K562 (cell line): Measurements from ENCODE around the gene ADAMTS2. TPM values are rescaled to one million over a fixed set of nuclear protein-coding genes. Genes with fewer than 3 reads are reported as not detected.

Source experiments
- ATAC-seq: fragments of 200-7000 bp; cut with Tn5 transposase; 3 replicates; pipeline ENCODE4 v1.9.1; 2020; ENCODE audit warnings: moderate library complexity
- BruUV-seq: library from RNA; stranded (reverse); fragments of 400-500 nt; replicated peaks from 2 replicates; lab custom pipeline; 2021; lab: Mats Ljungman, UMichigan
- CTCF ChIA-PET: fragments of 300-600 bp; formaldehyde crosslinking; extraction: SDS; loops from one replicate; lab custom pipeline; 2021; ENCODE audit warnings: low intra/inter-chr PET ratio; lab: Yijun Ruan, JAX
- POLR2A ChIA-PET: fragments of 300-600, 350-650 bp; sonication (Branson Sonifier 250); formaldehyde crosslinking; extraction: SDS; loops from one replicate; lab custom pipeline; 2021; ENCODE audit warnings: antibody characterized with exemption, inconsistent platforms; lab: Yijun Ruan, JAX
- DNase-seq, 4 experiments: peaks; one replicate each; pipeline versions ENCODE4 v3.0.0 to v3.0.0-alpha.2; 2011 to 2018; ENCODE audit warnings: low spot score in 3 of 4, mixed read lengths in 3 of 4; ENCODE audit errors: extremely low read depth in 1 of 4
- FAIRE-seq: peaks from 2 replicates; lab custom pipeline; 2011; peaks lifted over from hg19 to GRCh38; lab: Jason Lieb, UNC
- H2AFZ ChIP-seq: 2 replicates; pipeline ENCODE4 v1.6.0; 2011; ENCODE audit warnings: low read depth, low read length, control low read depth, inconsistent platforms
- H3K27ac ChIP-seq: fragments of 200-600 bp; 3 replicates; pipeline ENCODE4 v1.8.0; 2011; ENCODE audit warnings: low read depth, mild to moderate bottlenecking, control low read depth, inconsistent platforms, low read length, moderate library complexity, mixed read lengths; ENCODE audit errors: extremely low read depth
- H3K27me3 ChIP-seq, 2 experiments: fragments of 300-600 bp in 1 of 2; 2 replicates in 1 of 2; 3 replicates in 1 of 2; pipeline versions ENCODE4 v1.6.0 to v1.8.0; 2011; ENCODE audit warnings: inconsistent platforms in 2 of 2, low read length in 2 of 2, mild to moderate bottlenecking in 1 of 2, mixed read lengths in 1 of 2, moderate library complexity in 1 of 2; ENCODE audit not compliant: control insufficient read depth in 2 of 2, insufficient read depth in 2 of 2
- H3K36me3 ChIP-seq: fragments of 300-600 bp; 3 replicates; pipeline ENCODE4 v1.8.0; 2011; ENCODE audit warnings: mild to moderate bottlenecking, low read length, inconsistent platforms; ENCODE audit not compliant: control insufficient read depth, insufficient read depth
- H3K4me1 ChIP-seq, 2 experiments: fragments of 200-600 bp in 1 of 2; replicated peaks in 1 of 2; 2 replicates in 1 of 2; 3 replicates in 1 of 2; pipeline versions ENCODE4 v1.5.1 to v1.8.0; 2011; ENCODE audit warnings: inconsistent platforms in 2 of 2, low read length in 2 of 2, mild to moderate bottlenecking in 1 of 2, mixed read lengths in 1 of 2, moderate library complexity in 1 of 2; ENCODE audit not compliant: control insufficient read depth in 2 of 2, insufficient read depth in 2 of 2
- H3K4me2 ChIP-seq: 2 replicates; pipeline ENCODE4 v1.6.1; 2011; ENCODE audit warnings: low read length, control low read depth, inconsistent platforms, mixed read lengths; ENCODE audit not compliant: insufficient read depth
- H3K4me3 ChIP-seq: fragments of 200-600 bp; sonication (generic), shearing (Covaris generic); 2 replicates; pipeline ENCODE4 v1.5.1; 2016; ENCODE audit warnings: control low read depth, inconsistent platforms
- H3K79me2 ChIP-seq: fragments of 200-600 bp; 3 replicates; pipeline ENCODE4 v1.8.0; 2011; ENCODE audit warnings: low read length, inconsistent platforms; ENCODE audit not compliant: control insufficient read depth, insufficient read depth
- H3K9ac ChIP-seq, 2 experiments: 2 replicates each; pipeline versions ENCODE4 v1.6.0 to v1.6.1; 2011; ENCODE audit warnings: low read depth in 2 of 2, low read length in 2 of 2, control low read depth in 1 of 2, inconsistent platforms in 1 of 2, mild to moderate bottlenecking in 1 of 2, mixed read lengths in 1 of 2; ENCODE audit not compliant: insufficient read depth in 1 of 2
- H3K9me1 ChIP-seq: one replicate; pipeline ENCODE4 v1.6.0; 2011; ENCODE audit warnings: inconsistent platforms, mild to moderate bottlenecking, low read length, moderate library complexity; ENCODE audit not compliant: control insufficient read depth, insufficient read depth
- H3K9me3 ChIP-seq: replicated peaks from 2 replicates; pipeline ENCODE4 v1.5.1; 2011; ENCODE audit warnings: low read depth, low read length, inconsistent platforms; ENCODE audit not compliant: control insufficient read depth, insufficient read depth
- H4K20me1 ChIP-seq: replicated peaks from 2 replicates; pipeline ENCODE4 v1.6.1; 2011; ENCODE audit warnings: low read length, inconsistent platforms, mixed read lengths; ENCODE audit not compliant: control insufficient read depth, insufficient read depth
- BRD4 ChIP-seq: fragments of 200-600 bp; sonication (generic); IDR thresholded peaks from 2 replicates; pipeline ENCODE4 v1.6.1; 2017; ENCODE audit warnings: inconsistent platforms
- KAT7 ChIP-seq: sonication (generic); formaldehyde crosslinking; IDR thresholded peaks from 2 replicates; pipeline ENCODE4 v1.8.0; 2022; ENCODE audit warnings: missing genetic modification reagents, mild to moderate bottlenecking, borderline replicate concordance
- PHB ChIP-seq: fragments of 250-450 bp; sonication (Bioruptor Pico); IDR thresholded peaks from 2 replicates; pipeline ENCODE4 v1.5.0; 2021
- RAD21 ChIP-seq, 2 experiments: fragments of 250-450 bp in 1 of 2; fragments of 450-650 bp in 1 of 2; sonication (Bioruptor Pico) in 1 of 2; formaldehyde crosslinking in 1 of 2; IDR thresholded peaks in 1 of 2; conservative IDR thresholded peaks in 1 of 2; 2 replicates each; pipeline versions ENCODE4 v1.4.0 to v1.8.0; 2020 to 2022; ENCODE audit warnings: mild to moderate bottlenecking in 2 of 2, moderate library complexity in 1 of 2
- SRSF7 ChIP-seq: fragments of 200-400 bp; formaldehyde crosslinking; optimal IDR thresholded peaks from 2 replicates; pipeline ENCODE3; 2017; ENCODE audit warnings: mild to moderate bottlenecking, low read depth, low read length
- ZC3H11A ChIP-seq: IDR thresholded peaks from 2 replicates; pipeline ENCODE4 v1.6.1; 2012; ENCODE audit warnings: low read depth, low read length, improper control_type of control experiment
- ZFPM2 ChIP-seq: fragments of 250-450 bp; sonication (Bioruptor Pico); IDR thresholded peaks from 2 replicates; pipeline ENCODE4 v1.5.1; 2022; ENCODE audit warnings: mild to moderate bottlenecking
- ZNF12 ChIP-seq: sonication (generic); formaldehyde crosslinking; IDR thresholded peaks from 2 replicates; pipeline ENCODE4 v1.4.0; 2020; ENCODE audit warnings: mild to moderate bottlenecking, missing genetic modification reagents
- ZNF140 ChIP-seq: fragments of 250-450 bp; sonication (Bioruptor Pico); IDR thresholded peaks from 2 replicates; pipeline ENCODE4 v1.8.0; 2021; ENCODE audit warnings: moderate library complexity, mild to moderate bottlenecking, inconsistent platforms
- ZSCAN29 ChIP-seq: fragments of 450-650 bp; IDR thresholded peaks from 2 replicates; pipeline ENCODE4 v1.6.1; 2017
- WGBS: fragments of 100-300 bp; shearing (Covaris generic); methylation state at CpG from one replicate; pipeline ENCODE4 v1.1.6; 2016; ENCODE audit warnings: low coverage, mixed read lengths; ENCODE audit not compliant: insufficient coverage; ENCODE audit errors: missing lambda C conversion rate; 5-methylcytosine and 5-hydroxymethylcytosine counted together
- in situ Hi-C: fragments of 300-500 bp; cut with MboI; formaldehyde crosslinking; loops from 4 replicates; pipeline ENCODE4 v1.15.0; 2018; ENCODE audit warnings: inconsistent platforms, mixed read lengths
- intact Hi-C: fragments of 100-400 bp; cut with micrococcal nuclease; formaldehyde crosslinking; loops from 2 replicates; pipeline ENCODE4 v1.14.2; 2022
- polyA plus RNA-seq, 8 experiments: library from polyadenylated mRNA; depleted of rRNA in 4 of 8; stranded (reverse) in 5 of 8; unstranded in 3 of 8; fragments of >200 nt; fragmentation: Nextera tagmentation in 2 of 8; fragmentation: Illumina TruSeq in 1 of 8; extraction: Ambion mirVana in 2 of 8; extraction: Trizol in 1 of 8; gene quantifications; 2 replicates each; pipeline versions ENCODE4 v1.2.1 to v1.2.3, GENCODE V29; 2011 to 2014; ENCODE audit warnings: inconsistent platforms in 1 of 8, missing spikeins in 1 of 8
- total RNA-seq, 7 experiments: library from RNA; depleted of rRNA in 6 of 7; stranded (reverse); fragments of >200 nt in 6 of 7; fragmentation: Illumina TruSeq in 2 of 7; extraction: Trizol in 2 of 7; gene quantifications; 2 replicates each; pipeline versions ENCODE4 v1.2.1 to v1.2.3, GENCODE V29; 2011 to 2021; ENCODE audit warnings: low replicate concordance in 1 of 7
- TF ChIP-seq, protein P1 (sequence below): fragments of 250-450 bp; sonication (Bioruptor Pico); IDR thresholded peaks from 2 replicates; pipeline ENCODE4 v1.8.0; 2021; ENCODE audit warnings: mild to moderate bottlenecking, moderate library complexity
- TF ChIP-seq, protein P2 (sequence below): fragments of 450-650 bp; IDR thresholded peaks from 2 replicates; pipeline ENCODE4 v1.7.0; 2016; ENCODE audit warnings: borderline replicate concordance
- TF ChIP-seq, protein P3 (sequence below): fragments of 250-450 bp; sonication (Bioruptor Pico); IDR thresholded peaks from 2 replicates; pipeline ENCODE4 v1.9.0; 2021; ENCODE audit warnings: mild to moderate bottlenecking, inconsistent platforms

Gene ADAMTS2
- total and polyA plus RNA-seq, 9 of the 15 experiments (the other 6 are each of a cell fraction or from before 2014, with no cell fraction given) = not detected

DNA sequence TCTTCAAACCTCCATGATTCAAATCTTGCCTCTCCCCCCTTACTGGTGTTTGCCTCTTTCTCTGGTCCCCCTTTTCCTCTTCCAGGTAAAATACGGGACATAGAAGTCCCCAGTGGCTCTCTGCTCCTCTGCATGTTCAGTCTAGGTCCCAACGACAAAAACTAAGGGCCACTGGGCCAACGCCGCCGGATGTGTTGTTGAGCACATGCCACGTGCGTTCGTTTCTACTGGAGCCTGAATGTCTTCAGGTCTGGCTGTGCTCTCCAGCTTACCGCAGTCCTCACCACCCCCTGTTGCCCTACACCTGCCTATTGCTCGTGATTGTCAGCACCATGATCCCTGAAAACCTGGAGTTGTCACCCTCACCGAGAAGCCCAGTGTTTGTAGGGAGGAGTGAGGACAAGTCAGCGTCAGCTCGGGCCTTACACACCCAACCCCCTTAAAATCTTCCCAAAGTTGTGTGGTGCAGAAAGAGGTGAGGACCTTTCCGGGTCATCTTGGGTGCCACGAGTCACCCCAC, 2.8 kb upstream of the ADAMTS2 start:
- no peak overlapping the region for H3K4me3 ChIP-seq
- TF ChIP-seq, protein P1, sequence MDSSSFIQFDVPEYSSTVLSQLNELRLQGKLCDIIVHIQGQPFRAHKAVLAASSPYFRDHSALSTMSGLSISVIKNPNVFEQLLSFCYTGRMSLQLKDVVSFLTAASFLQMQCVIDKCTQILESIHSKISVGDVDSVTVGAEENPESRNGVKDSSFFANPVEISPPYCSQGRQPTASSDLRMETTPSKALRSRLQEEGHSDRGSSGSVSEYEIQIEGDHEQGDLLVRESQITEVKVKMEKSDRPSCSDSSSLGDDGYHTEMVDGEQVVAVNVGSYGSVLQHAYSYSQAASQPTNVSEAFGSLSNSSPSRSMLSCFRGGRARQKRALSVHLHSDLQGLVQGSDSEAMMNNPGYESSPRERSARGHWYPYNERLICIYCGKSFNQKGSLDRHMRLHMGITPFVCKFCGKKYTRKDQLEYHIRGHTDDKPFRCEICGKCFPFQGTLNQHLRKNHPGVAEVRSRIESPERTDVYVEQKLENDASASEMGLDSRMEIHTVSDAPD (CRISPR knock-in tag) = no peak
- TF ChIP-seq ZFPM2 (CRISPR knock-in tag) (no peak), ZNF12 (CRISPR knock-in tag) (no peak), ZNF140 (CRISPR knock-in tag) (no peak), ZC3H11A (no peak), KAT7 (CRISPR knock-in tag) (no peak), SRSF7 (no peak), ZSCAN29 (no peak), RAD21 (CRISPR knock-in tag; conservative IDR thresholded peaks at IDR 0.05 in 1 of 2, IDR thresholded peaks at IDR 0.05 in 1 of 2) (no peak), BRD4 (no peak), PHB (no peak)
- TF ChIP-seq, protein P2, sequence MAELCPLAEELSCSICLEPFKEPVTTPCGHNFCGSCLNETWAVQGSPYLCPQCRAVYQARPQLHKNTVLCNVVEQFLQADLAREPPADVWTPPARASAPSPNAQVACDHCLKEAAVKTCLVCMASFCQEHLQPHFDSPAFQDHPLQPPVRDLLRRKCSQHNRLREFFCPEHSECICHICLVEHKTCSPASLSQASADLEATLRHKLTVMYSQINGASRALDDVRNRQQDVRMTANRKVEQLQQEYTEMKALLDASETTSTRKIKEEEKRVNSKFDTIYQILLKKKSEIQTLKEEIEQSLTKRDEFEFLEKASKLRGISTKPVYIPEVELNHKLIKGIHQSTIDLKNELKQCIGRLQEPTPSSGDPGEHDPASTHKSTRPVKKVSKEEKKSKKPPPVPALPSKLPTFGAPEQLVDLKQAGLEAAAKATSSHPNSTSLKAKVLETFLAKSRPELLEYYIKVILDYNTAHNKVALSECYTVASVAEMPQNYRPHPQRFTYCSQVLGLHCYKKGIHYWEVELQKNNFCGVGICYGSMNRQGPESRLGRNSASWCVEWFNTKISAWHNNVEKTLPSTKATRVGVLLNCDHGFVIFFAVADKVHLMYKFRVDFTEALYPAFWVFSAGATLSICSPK = no peak
- TF ChIP-seq, protein P3, sequence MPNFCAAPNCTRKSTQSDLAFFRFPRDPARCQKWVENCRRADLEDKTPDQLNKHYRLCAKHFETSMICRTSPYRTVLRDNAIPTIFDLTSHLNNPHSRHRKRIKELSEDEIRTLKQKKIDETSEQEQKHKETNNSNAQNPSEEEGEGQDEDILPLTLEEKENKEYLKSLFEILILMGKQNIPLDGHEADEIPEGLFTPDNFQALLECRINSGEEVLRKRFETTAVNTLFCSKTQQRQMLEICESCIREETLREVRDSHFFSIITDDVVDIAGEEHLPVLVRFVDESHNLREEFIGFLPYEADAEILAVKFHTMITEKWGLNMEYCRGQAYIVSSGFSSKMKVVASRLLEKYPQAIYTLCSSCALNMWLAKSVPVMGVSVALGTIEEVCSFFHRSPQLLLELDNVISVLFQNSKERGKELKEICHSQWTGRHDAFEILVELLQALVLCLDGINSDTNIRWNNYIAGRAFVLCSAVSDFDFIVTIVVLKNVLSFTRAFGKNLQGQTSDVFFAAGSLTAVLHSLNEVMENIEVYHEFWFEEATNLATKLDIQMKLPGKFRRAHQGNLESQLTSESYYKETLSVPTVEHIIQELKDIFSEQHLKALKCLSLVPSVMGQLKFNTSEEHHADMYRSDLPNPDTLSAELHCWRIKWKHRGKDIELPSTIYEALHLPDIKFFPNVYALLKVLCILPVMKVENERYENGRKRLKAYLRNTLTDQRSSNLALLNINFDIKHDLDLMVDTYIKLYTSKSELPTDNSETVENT (CRISPR knock-in tag) = no peak
- H3K4me2 ChIP-seq = no peak overlapping the region
- peaks cover 12% of the 10 kb centered on the region; the same call in 1 of the 2 replicates for H4K20me1 ChIP-seq
- intact Hi-C loops = no loop called here
- H3K27me3 ChIP-seq = peaks cover 16 to 83% of the 10 kb centered on the region in 2 experiments; a peak in 3 of 5 replicates
- H2AFZ ChIP-seq = no peak overlapping the region
- H3K9me3 ChIP-seq = no peaks in the 10 kb centered on the region
- in situ Hi-C loops = no loop called here
- POLR2A ChIA-PET = no interaction called here
- ATAC-seq = no peak
- H3K27ac ChIP-seq = no peak overlapping the region
- no TSS peak for BruUV-seq
- DNase-seq = no peak
- H3K9ac ChIP-seq = no peak overlapping the region
- H3K9me1 ChIP-seq = no peaks in the 10 kb centered on the region
- CTCF ChIA-PET = no interaction called here
- H3K4me1 ChIP-seq = peaks cover 0 to 19% of the 10 kb centered on the region in 2 experiments; a peak in 2 of 5 replicates
- no peaks in the 10 kb centered on the region for H3K79me2 ChIP-seq
- WGBS = under 1% methylated on average over 14 of the region's 15 CpGs
- H3K36me3 ChIP-seq = no peaks in the 10 kb centered on the region
- no peak for FAIRE-seq
